ENCODE data around the gene TRPM8. TPM values are rescaled to one million over a fixed set of nuclear protein-coding genes. Genes with fewer than 3 reads are reported as not detected.
"Not testable (repeated sequence)": the region's sequence is repeated elsewhere in the genome, so short reads cannot be mapped to it uniquely, and the experiment has no call there.

The TRPM8 gene
- total RNA-seq (2014; rRNA removed; shearing (Covaris generic)) = not detected in 2 replicates

GRCh38 chr2:233917116-233917515 lies at the start of gene TRPM8:
TSS of gene TRPM8 (plus strand) at chr2:233917373. CDS start at chr2:233926538, 9,165 bp downstream.
- no peak for DNase-seq (ENCODE audit: low spot score)

- peak; percentile 75 for DNase-seq (ENCODE audit: low spot score)
These were observed 49.1 kb upstream of the TRPM8 start, which contains the start of gene MSL3B for GRCh38 chr2:233867993-233868532. TSS of gene MSL3B (minus strand) at chr2:233868386.

GRCh38 chr2:233871432-233871831 lies 45.7 kb upstream of the TRPM8 start:
- no peak for DNase-seq (ENCODE audit: low spot score)

- peak; percentile 23 for DNase-seq (ENCODE audit: low spot score)
These were observed 45.0 kb upstream of the TRPM8 start for GRCh38 chr2:233872125-233872524.

GRCh38 chr2:233882353-233882752 lies 34.8 kb upstream of the TRPM8 start:
- no peak for DNase-seq (ENCODE audit: low spot score)

GRCh38 chr2:233892793-233893192 lies 24.4 kb upstream of the TRPM8 start:
- no peak for DNase-seq (ENCODE audit: low spot score)

GRCh38 chr2:233896253-233896652 lies 20.9 kb upstream of the TRPM8 start:
- DNase-seq (ENCODE audit: low spot score) = not testable (repeated sequence)

GRCh38 chr2:233901367-233901766 lies 15.8 kb upstream of the TRPM8 start:
- no peak for DNase-seq (ENCODE audit: low spot score)

GRCh38 chr2:233901884-233902283 lies 15.3 kb upstream of the TRPM8 start:
- DNase-seq (ENCODE audit: low spot score) = no peak

- DNase-seq (ENCODE audit: low spot score) = no peak
These were observed 11.2 kb upstream of the TRPM8 start for GRCh38 chr2:233905945-233906344.

GRCh38 chr2:233907627-233908026 lies 9.5 kb upstream of the TRPM8 start:
- no peak for DNase-seq (ENCODE audit: low spot score)

- DNase-seq (ENCODE audit: low spot score) = peak; percentile 48
These were observed 4.3 kb upstream of the TRPM8 start for GRCh38 chr2:233912691-233913423.

- DNase-seq (ENCODE audit: low spot score) = no peak
These were observed 2.0 kb upstream of the TRPM8 start for GRCh38 chr2:233915128-233915527.

GRCh38 chr2:233919319-233919718 lies 2.1 kb downstream of the TRPM8 start:
- no peak for DNase-seq (ENCODE audit: low spot score)

GRCh38 chr2:233919938-233920337 lies 2.8 kb downstream of the TRPM8 start:
- DNase-seq (ENCODE audit: low spot score) = no peak

GRCh38 chr2:233922471-233922870 lies 5.3 kb downstream of the TRPM8 start:
- DNase-seq (ENCODE audit: low spot score) = no peak

- no peak for DNase-seq (ENCODE audit: low spot score)
These were observed 8.2 kb downstream of the TRPM8 start for GRCh38 chr2:233925402-233925801.

- DNase-seq (ENCODE audit: low spot score) = no peak
These were observed 9.6 kb downstream of the TRPM8 start for GRCh38 chr2:233926806-233927205.

- peak; percentile 45 for DNase-seq (ENCODE audit: low spot score)
These were observed 11.6 kb downstream of the TRPM8 start for GRCh38 chr2:233928594-233929351.

- DNase-seq (ENCODE audit: low spot score) = peak; percentile 23
These were observed 12.3 kb downstream of the TRPM8 start for GRCh38 chr2:233929352-233930022.

- no peak for DNase-seq (ENCODE audit: low spot score)
These were observed 17.4 kb downstream of the TRPM8 start for GRCh38 chr2:233934524-233934923.

- DNase-seq (ENCODE audit: low spot score) = no peak
These were observed 18.3 kb downstream of the TRPM8 start for GRCh38 chr2:233935426-233935825.

Data from HT-29 (cell line).